Measurements from ENCODE around the gene FBXO34.

The FBXO34 gene

GRCh38 chr14:55399183-55399582 is 128.0 kb downstream of the FBXO34 start:
- TF ChIP-seq CTCF (IDR thresholded peaks at IDR 0.05; ENCODE audit: low read depth, low read length) = no peak
- no peaks in the 10 kb centered on the region for H3K9me3 ChIP-seq (ENCODE audit: severe bottlenecking)
- no peak overlapping the region for H3K4me3 ChIP-seq (ENCODE audit: low read depth, low read length)
- no peaks in the 10 kb centered on the region for H3K27me3 ChIP-seq (ENCODE audit: insufficient read depth, low read depth, severe bottlenecking)
- H3K27ac ChIP-seq = no peak overlapping the region
- H3K36me3 ChIP-seq = peaks cover 3% of the 10 kb centered on the region; the same call in 1 of the 2 replicates
- no peak for DNase-seq

- DNase-seq = no peak
- TF ChIP-seq CTCF (IDR thresholded peaks at IDR 0.05; ENCODE audit: low read depth, low read length) = no peak
Observed at GRCh38 chr14:55399852-55400251, 128.6 kb downstream of the FBXO34 start.

GRCh38 chr14:55401751-55402150 is 130.5 kb downstream of the FBXO34 start:
- H3K9me3 ChIP-seq (ENCODE audit: severe bottlenecking) = no peaks in the 10 kb centered on the region
- no peak for TF ChIP-seq CTCF (IDR thresholded peaks at IDR 0.05; ENCODE audit: low read depth, low read length)
- H3K27me3 ChIP-seq (ENCODE audit: insufficient read depth, low read depth, severe bottlenecking) = no peaks in the 10 kb centered on the region
- no peaks in the 10 kb centered on the region for H3K36me3 ChIP-seq
- no peak for DNase-seq
- no peak overlapping the region for H3K27ac ChIP-seq
- no peak overlapping the region for H3K4me3 ChIP-seq (ENCODE audit: low read depth, low read length)

More at GRCh38 chr14:55399852-55400251, 128.6 kb downstream of the FBXO34 start:
- H3K36me3 ChIP-seq = no peaks in the 10 kb centered on the region; the same call in 1 of the 2 replicates
- H3K4me3 ChIP-seq (ENCODE audit: low read depth, low read length) = no peak overlapping the region
- H3K27ac ChIP-seq = no peak overlapping the region
- H3K9me3 ChIP-seq (ENCODE audit: severe bottlenecking) = no peaks in the 10 kb centered on the region
- H3K27me3 ChIP-seq (ENCODE audit: insufficient read depth, low read depth, severe bottlenecking) = no peaks in the 10 kb centered on the region
